ENCODE measurements around the gene ZNF555. TPM values are rescaled to one million over a fixed set of nuclear protein-coding genes. Genes with fewer than 3 reads are reported as not detected.

Gene ZNF555
- total and polyA plus RNA-seq, 2 of the 13 experiments (the other 11 are each of a cell fraction or from before 2014, with no cell fraction given) = 5.0 to 8.0 TPM

- no peak for TF ChIP-seq KLF13 (CRISPR knock-in tag; IDR thresholded peaks at IDR 0.05)
- no peak for TF ChIP-seq ZNF496 (CRISPR knock-in tag; IDR thresholded peaks at IDR 0.05; ENCODE audit: insufficient replicate concordance)
- peak; percentile 46; the same call in 1 of the 2 replicates for TF ChIP-seq NR0B2 (CRISPR knock-in tag; IDR thresholded peaks at IDR 0.05)
- no peak for TF ChIP-seq ZNF709 (CRISPR knock-in tag; IDR thresholded peaks at IDR 0.05)
- TF ChIP-seq ZNF644 (CRISPR knock-in tag; IDR thresholded peaks at IDR 0.05; ENCODE audit: low read depth) = no peak
- TF ChIP-seq ZNF160 (CRISPR knock-in tag; IDR thresholded peaks at IDR 0.05) = peak; percentile 51; the same call in 1 of the 2 replicates
- TF ChIP-seq PCBP1 (IDR thresholded peaks at IDR 0.05; ENCODE audit: borderline replicate concordance, low read depth, low read length) = 0 out of 2 replicates have a peak, but pooled peaks have one; percentile 27
- TF ChIP-seq GATA4 (IDR thresholded peaks at IDR 0.05; ENCODE audit: borderline replicate concordance, low read depth) = no peak
- no peak for TF ChIP-seq KIAA2018 (CRISPR knock-in tag; IDR thresholded peaks at IDR 0.05; ENCODE audit: borderline replicate concordance)
- peak; percentile 59 for TF ChIP-seq PHF20 (CRISPR knock-in tag; IDR thresholded peaks at IDR 0.05)
- TF ChIP-seq HMGXB4 (CRISPR knock-in tag; IDR thresholded peaks at IDR 0.05; ENCODE audit: borderline replicate concordance in 1 of 2, low read depth in 1 of 2) = peak; percentile 89 to 92; a peak in 3 of 4 replicates
- TF ChIP-seq ARNT2 (CRISPR knock-in tag; IDR thresholded peaks at IDR 0.05; ENCODE audit: low read depth) = peak; percentile 92
- no peak for TF ChIP-seq DBP (CRISPR knock-in tag; IDR thresholded peaks at IDR 0.05; ENCODE audit: not compliant biosample characterization)
- TF ChIP-seq NAIF1 (CRISPR knock-in tag; IDR thresholded peaks at IDR 0.05; ENCODE audit: borderline replicate concordance) = no peak
- TF ChIP-seq SIN3A (IDR thresholded peaks at IDR 0.05; ENCODE audit: borderline replicate concordance, low read depth, low read length) = 0 out of 2 replicates have a peak, but pooled peaks have one; percentile 65
- peak; percentile 29; the same call in 1 of the 2 replicates for TF ChIP-seq NCOA2 (CRISPR knock-in tag; IDR thresholded peaks at IDR 0.05)
Observed at GRCh38 chr19:2819540-2820111, 21.6 kb upstream of the ZNF555 start, which contains the start of gene ZNF554 (continued).
